Neural cell (in vitro differentiated cells): ENCODE data around the gene AK4. TPM values are rescaled to one million over a fixed set of nuclear protein-coding genes. Genes with fewer than 3 reads are reported as not detected.

Experiments
- H2AFZ ChIP-seq: fragments of 200-600, 300-800 bp; sonication (generic), shearing (Covaris generic); 2 replicates; pipeline ENCODE4 v1.6.0; 2014; ENCODE audit warnings: low read depth, mild to moderate bottlenecking, antibody characterized with exemption, low read length, moderate library complexity
- H3F3A ChIP-seq: fragments of 200-600 bp; shearing (Covaris generic); 2 replicates; pipeline ENCODE4 v1.6.1; 2016; ENCODE audit warnings: mild to moderate bottlenecking, moderate library complexity, mixed read lengths, antibody characterized with exemption, low read length; ENCODE audit not compliant: insufficient read depth, poor library complexity, severe bottlenecking
- H3K27ac ChIP-seq: fragments of 200-600, 300-800 bp; sonication (generic), shearing (Covaris generic); 2 replicates; pipeline ENCODE4 v1.5.1; 2014; ENCODE audit warnings: mild to moderate bottlenecking, low read length, moderate library complexity
- H3K27me3 ChIP-seq: fragments of 300-800, 200-600 bp; sonication (generic), shearing (Covaris generic); 2 replicates; pipeline ENCODE4 v1.6.0; 2014; ENCODE audit warnings: mild to moderate bottlenecking, low read depth, low read length, moderate library complexity; ENCODE audit not compliant: insufficient read depth
- H3K36me3 ChIP-seq: fragments of 300-800, 200-600 bp; sonication (generic), shearing (Covaris generic); 2 replicates; pipeline ENCODE4 v1.5.1; 2014; ENCODE audit warnings: mild to moderate bottlenecking, antibody characterized with exemption, low read length, moderate library complexity; ENCODE audit not compliant: insufficient read depth
- H3K4me2 ChIP-seq: fragments of 300-800, 200-600 bp; sonication (generic), shearing (Covaris generic); 2 replicates; pipeline ENCODE4 v1.6.0; 2014; ENCODE audit warnings: mild to moderate bottlenecking, low read length
- H3K4me3 ChIP-seq: fragments of 300-800, 200-600 bp; sonication (generic), shearing (Covaris generic); 2 replicates; pipeline ENCODE4 v1.5.1; 2014; ENCODE audit warnings: mild to moderate bottlenecking, low read length, moderate library complexity
- H3K79me2 ChIP-seq: fragments of 200-600 bp; shearing (Covaris generic); replicated peaks from 2 replicates; pipeline ENCODE4 v1.6.0; 2014; ENCODE audit warnings: mild to moderate bottlenecking, low read length, moderate library complexity; ENCODE audit not compliant: insufficient read depth
- H3K9ac ChIP-seq: fragments of 300-800, 200-600 bp; sonication (generic), shearing (Covaris generic); 2 replicates; pipeline ENCODE4 v1.6.1; 2016; ENCODE audit warnings: mild to moderate bottlenecking, low read length, mixed read lengths
- H3K9me2 ChIP-seq: fragments of 200-600 bp; shearing (Covaris generic); 2 replicates; pipeline ENCODE4 v1.6.1; 2016; ENCODE audit warnings: mild to moderate bottlenecking, low read length, mixed read lengths; ENCODE audit not compliant: insufficient read depth
- H3K9me3 ChIP-seq: fragments of 200-600, 300-800 bp; sonication (generic), shearing (Covaris generic); 2 replicates; pipeline ENCODE4 v1.6.1; 2016; ENCODE audit warnings: mild to moderate bottlenecking, mixed run types, low read length, moderate library complexity, mixed read lengths
- H4K20me1 ChIP-seq: fragments of 200-600 bp; shearing (Covaris generic); 2 replicates; pipeline ENCODE4 v1.6.1; 2016; ENCODE audit warnings: mild to moderate bottlenecking, mixed run types; ENCODE audit not compliant: insufficient read depth
- CTCF ChIP-seq: fragments of 450-650 bp; IDR thresholded peaks from 2 replicates; pipeline ENCODE4 v1.5.1; 2014; ENCODE audit warnings: antibody characterized with exemption, mild to moderate bottlenecking, moderate library complexity; ENCODE audit not compliant: poor library complexity, severe bottlenecking
- EP300 ChIP-seq: fragments of 450-650 bp; conservative IDR thresholded peaks from 2 replicates; pipeline ENCODE4 v1.6.1; 2014; ENCODE audit warnings: antibody characterized with exemption, mild to moderate bottlenecking, moderate library complexity; ENCODE audit not compliant: poor library complexity, severe bottlenecking
- EZH2 ChIP-seq: fragments of 200-600, 300-800 bp; shearing (Covaris generic), sonication (generic); IDR thresholded peaks from 2 replicates; pipeline ENCODE4 v1.6.1; 2014; ENCODE audit warnings: antibody characterized with exemption, low read length, borderline replicate concordance, mild to moderate bottlenecking; ENCODE audit not compliant: insufficient read depth, poor library complexity, severe bottlenecking
- MXI1 ChIP-seq: fragments of 450-650 bp; conservative IDR thresholded peaks from 2 replicates; pipeline ENCODE4 v1.6.1; 2014; ENCODE audit warnings: antibody characterized with exemption, mild to moderate bottlenecking; ENCODE audit not compliant: poor library complexity, severe bottlenecking
- POLR2AphosphoS5 ChIP-seq: IDR thresholded peaks from 2 replicates; pipeline ENCODE4 v1.6.1; 2012
- RAD21 ChIP-seq: fragments of 450-650 bp; conservative IDR thresholded peaks from 2 replicates; pipeline ENCODE4 v1.6.1; 2014; ENCODE audit warnings: antibody characterized with exemption, mild to moderate bottlenecking, moderate library complexity
- REST ChIP-seq: IDR thresholded peaks from 2 replicates; pipeline ENCODE4 v1.6.1; 2012; ENCODE audit warnings: borderline replicate concordance
- SMC3 ChIP-seq: fragments of 450-650 bp; conservative IDR thresholded peaks from 2 replicates; pipeline ENCODE4 v1.6.1; 2014; ENCODE audit warnings: antibody characterized with exemption, mild to moderate bottlenecking, moderate library complexity; ENCODE audit not compliant: poor library complexity
- TAF1 ChIP-seq: IDR thresholded peaks from 2 replicates; pipeline ENCODE4 v1.6.1; 2012; ENCODE audit warnings: low read depth
- polyA plus RNA-seq: library from polyadenylated mRNA; depleted of rRNA; stranded (reverse); fragments of >200 nt; gene quantifications from 2 replicates; pipeline ENCODE4 v1.2.3, GENCODE V29; 2014

The AK4 gene
- polyA plus RNA-seq, 1 donor from 2014 or later, result 1.9 TPM

- no peaks in the 10 kb centered on the region for H3K36me3 ChIP-seq
- no peak overlapping the region for H2AFZ ChIP-seq
- no peaks in the 10 kb centered on the region for H3K9me2 ChIP-seq
- no peaks in the 10 kb centered on the region for H3K9me3 ChIP-seq
- H4K20me1 ChIP-seq, result no peaks in the 10 kb centered on the region
- no peak overlapping the region for H3K4me3 ChIP-seq
- no peaks in the 10 kb centered on the region for H3K27me3 ChIP-seq
- TF ChIP-seq EZH2 (no peak), EP300 (peak; percentile 41)
- H3K4me2 ChIP-seq, result no peak overlapping the region
- H3K9ac ChIP-seq, result no peak overlapping the region
- no peak overlapping the region for H3K27ac ChIP-seq
- no peaks in the 10 kb centered on the region for H3F3A ChIP-seq
- no peaks in the 10 kb centered on the region for H3K79me2 ChIP-seq
Observed at GRCh38 chr1:65167586-65168242, 19.7 kb downstream of the AK4 start.

GRCh38 chr1:65168867-65169266 lies 20.9 kb downstream of the AK4 start:
- H3K9me2 ChIP-seq, result no peaks in the 10 kb centered on the region
- H3K9ac ChIP-seq, result no peak overlapping the region
- H2AFZ ChIP-seq, result no peak overlapping the region
- no peak overlapping the region for H3K4me3 ChIP-seq
- TF ChIP-seq SMC3 (no peak), REST (no peak), CTCF (no peak), POLR2AphosphoS5 (no peak), EP300 (no peak), RAD21 (no peak)
- H3K36me3 ChIP-seq, result no peaks in the 10 kb centered on the region
- H3K9me3 ChIP-seq, result no peaks in the 10 kb centered on the region
- no peak overlapping the region for H3K4me2 ChIP-seq
- no peaks in the 10 kb centered on the region for H3F3A ChIP-seq
- no peaks in the 10 kb centered on the region for H3K79me2 ChIP-seq
- no peaks in the 10 kb centered on the region for H3K27me3 ChIP-seq
- H3K27ac ChIP-seq, result no peak overlapping the region
- no peaks in the 10 kb centered on the region for H4K20me1 ChIP-seq

- Histone ChIP-seq H3K27ac (no peak overlapping the region), H3F3A (no peaks in the 10 kb centered on the region), H3K4me2 (no peak overlapping the region), H3K27me3 (no peaks in the 10 kb centered on the region), H3K9me2 (no peaks in the 10 kb centered on the region), H3K4me3 (no peak overlapping the region), H3K36me3 (no peaks in the 10 kb centered on the region), H3K9ac (no peak overlapping the region), H3K79me2 (no peaks in the 10 kb centered on the region), H4K20me1 (no peaks in the 10 kb centered on the region), H2AFZ (no peak overlapping the region), H3K9me3 (no peaks in the 10 kb centered on the region)
- no peak for TF ChIP-seq EZH2
- no peak for TF ChIP-seq TAF1
- TF ChIP-seq REST, result no peak
- no peak for TF ChIP-seq RAD21
- TF ChIP-seq MXI1, result no peak
- no peak for TF ChIP-seq SMC3
- TF ChIP-seq CTCF, result no peak
- no peak for TF ChIP-seq EP300
- no peak for TF ChIP-seq POLR2AphosphoS5
Observed at GRCh38 chr1:65170511-65171142, 22.6 kb downstream of the AK4 start.
